Stomach (tissue), 4 donors: ENCODE measurements around the gene ABCD4.

Experiments
- POLR2A ChIP-seq, 4 donors: fragments of 450-650 bp; IDR thresholded peaks; one replicate each; pipeline ENCODE4 v1.6.1; 2016; ENCODE audit warnings: antibody characterized with exemption in 4 of 4, control low read depth in 2 of 4, mild to moderate bottlenecking in 1 of 4, moderate library complexity in 1 of 4
- TF ChIP-seq, protein P1 (sequence below), 7 experiments: fragments of 450-650 bp in 4 of 7; fragments of 200-600 bp in 3 of 7; sonication (generic) in 3 of 7; IDR thresholded peaks; one replicate each; pipeline ENCODE4 v1.5.1; 2016 to 2019; ENCODE audit warnings: antibody characterized with exemption in 7 of 7, control low read depth in 2 of 7, mild to moderate bottlenecking in 1 of 7

GRCh38 chr14:74309125-74310022 lies 6.6 kb upstream of the ABCD4 start:
- no peak for TF ChIP-seq POLR2A (IDR thresholded peaks at IDR 0.05)
- TF ChIP-seq, protein P1, sequence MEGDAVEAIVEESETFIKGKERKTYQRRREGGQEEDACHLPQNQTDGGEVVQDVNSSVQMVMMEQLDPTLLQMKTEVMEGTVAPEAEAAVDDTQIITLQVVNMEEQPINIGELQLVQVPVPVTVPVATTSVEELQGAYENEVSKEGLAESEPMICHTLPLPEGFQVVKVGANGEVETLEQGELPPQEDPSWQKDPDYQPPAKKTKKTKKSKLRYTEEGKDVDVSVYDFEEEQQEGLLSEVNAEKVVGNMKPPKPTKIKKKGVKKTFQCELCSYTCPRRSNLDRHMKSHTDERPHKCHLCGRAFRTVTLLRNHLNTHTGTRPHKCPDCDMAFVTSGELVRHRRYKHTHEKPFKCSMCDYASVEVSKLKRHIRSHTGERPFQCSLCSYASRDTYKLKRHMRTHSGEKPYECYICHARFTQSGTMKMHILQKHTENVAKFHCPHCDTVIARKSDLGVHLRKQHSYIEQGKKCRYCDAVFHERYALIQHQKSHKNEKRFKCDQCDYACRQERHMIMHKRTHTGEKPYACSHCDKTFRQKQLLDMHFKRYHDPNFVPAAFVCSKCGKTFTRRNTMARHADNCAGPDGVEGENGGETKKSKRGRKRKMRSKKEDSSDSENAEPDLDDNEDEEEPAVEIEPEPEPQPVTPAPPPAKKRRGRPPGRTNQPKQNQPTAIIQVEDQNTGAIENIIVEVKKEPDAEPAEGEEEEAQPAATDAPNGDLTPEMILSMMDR (IDR thresholded peaks at IDR 0.05): no peak
